Renal cortex interstitium (tissue), 11 donors: ENCODE results near the gene PTGES3L. TPM values are rescaled to one million over a fixed set of nuclear protein-coding genes. Genes with fewer than 3 reads are reported as not detected.
"Not testable (repeated sequence)": the region's sequence is repeated elsewhere in the genome, so short reads cannot be mapped to it uniquely, and the experiment has no call there.

Experiments
- DNase-seq, 11 donors: peaks; one replicate each; pipeline ENCODE4 v3.0.0-alpha.2; 2013; ENCODE audit warnings: low read depth in 9 of 11, low spot score in 4 of 11; ENCODE audit errors: extremely low read depth in 1 of 11
- polyA plus RNA-seq, 3 donors: library from polyadenylated mRNA; unstranded; fragments of 120-200 nt; gene quantifications; one replicate each; pipeline ENCODE4 v1.2.1, GENCODE V29; 2013; ENCODE audit not compliant: insufficient read length in 3 of 3

The PTGES3L gene
- polyA plus RNA-seq, 3 donors: 1.8 to 3.2 (median 3.2) TPM

DNA sequence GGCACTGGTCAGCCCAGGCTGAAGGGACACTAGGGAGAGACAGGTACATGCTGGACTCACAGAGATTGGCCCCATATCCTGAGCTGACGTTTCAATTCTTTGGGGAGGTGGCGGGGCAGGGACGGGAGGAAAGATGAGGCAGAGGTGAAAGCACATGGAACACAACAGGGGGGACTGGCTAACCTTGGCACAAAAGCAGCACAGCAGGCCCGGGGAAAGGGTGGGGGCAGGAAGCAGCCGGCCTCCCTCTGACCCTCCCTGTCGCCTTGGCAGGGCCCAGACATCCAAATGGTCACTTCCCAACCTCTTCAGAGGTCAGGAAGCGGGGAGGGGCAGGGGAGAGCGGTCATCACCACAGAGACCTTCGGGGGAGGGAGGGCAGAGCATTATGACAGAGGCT is 35.7 kb upstream of the PTGES3L start:
- DNase-seq: no peak

DNA sequence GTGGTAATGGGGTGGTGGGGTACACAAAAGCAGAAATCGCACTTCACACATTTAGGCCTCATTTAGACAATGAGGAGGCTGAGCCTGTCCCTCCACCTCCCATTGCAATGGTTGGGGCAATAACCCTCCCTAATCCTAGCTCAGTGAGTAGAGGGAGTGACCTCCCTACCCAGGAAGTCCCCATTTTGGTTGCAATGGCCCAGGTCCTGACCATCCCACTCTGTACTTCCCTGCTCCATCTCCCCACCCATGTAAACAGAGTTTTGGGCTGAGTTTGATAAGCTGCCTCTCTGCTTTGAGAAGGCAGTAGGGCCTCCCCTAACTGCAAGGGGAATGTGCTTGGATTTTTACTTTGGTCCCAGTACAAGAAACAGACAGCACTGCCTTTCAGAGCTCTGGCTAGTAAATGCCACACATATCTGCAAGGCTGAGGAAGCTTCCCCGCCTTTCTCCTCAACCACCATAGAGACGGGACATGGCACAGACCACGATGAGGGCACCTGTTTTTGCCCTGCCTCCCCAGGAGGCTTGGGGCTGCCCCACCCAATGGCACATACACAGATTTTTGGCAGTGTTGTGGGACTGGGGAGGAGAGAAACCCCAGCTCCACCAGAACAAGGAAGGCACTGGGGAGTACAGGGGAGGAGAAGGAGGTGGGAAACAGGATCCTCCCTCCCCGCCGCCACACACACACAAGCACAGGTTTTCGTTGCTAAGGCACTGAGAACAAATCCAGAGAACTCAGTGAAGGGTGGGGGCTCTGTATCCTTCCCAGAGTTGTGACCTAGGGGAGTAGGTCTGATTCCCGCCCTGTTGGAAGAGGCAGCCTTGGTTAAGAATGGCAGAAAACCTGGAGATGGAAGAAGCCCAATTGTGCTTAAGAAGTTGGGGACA is 35.0 kb upstream of the PTGES3L start:
- no peak for DNase-seq

DNA sequence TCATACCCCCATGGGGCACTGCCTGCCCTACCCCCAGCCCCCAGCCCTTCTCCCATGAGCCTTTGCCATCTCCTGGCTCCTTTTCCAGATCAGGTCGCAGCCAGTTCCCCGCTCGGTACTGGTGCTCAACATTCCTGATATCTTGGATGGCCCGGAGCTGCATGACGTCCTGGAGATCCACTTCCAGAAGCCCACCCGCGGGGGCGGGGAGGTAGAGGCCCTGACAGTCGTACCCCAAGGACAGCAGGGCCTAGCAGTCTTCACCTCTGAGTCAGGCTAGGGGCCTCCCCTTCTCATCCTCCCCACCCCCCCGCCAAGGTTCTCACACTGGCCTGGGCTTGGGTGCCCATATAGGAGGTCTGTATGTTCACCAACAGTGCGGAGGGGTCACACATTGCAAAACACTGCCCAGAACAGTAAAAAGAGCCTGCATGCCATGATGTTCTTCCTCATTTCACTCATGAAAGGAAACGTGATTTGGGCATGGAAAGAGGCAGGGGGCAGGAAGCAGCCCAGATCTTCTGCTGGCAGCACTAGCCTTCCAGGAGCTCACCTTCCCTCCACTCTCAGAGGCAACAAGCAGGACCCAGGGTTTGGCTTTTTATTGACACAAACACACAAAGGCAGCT is 34.3 kb upstream of the PTGES3L start:
- DNase-seq: no peak

DNA sequence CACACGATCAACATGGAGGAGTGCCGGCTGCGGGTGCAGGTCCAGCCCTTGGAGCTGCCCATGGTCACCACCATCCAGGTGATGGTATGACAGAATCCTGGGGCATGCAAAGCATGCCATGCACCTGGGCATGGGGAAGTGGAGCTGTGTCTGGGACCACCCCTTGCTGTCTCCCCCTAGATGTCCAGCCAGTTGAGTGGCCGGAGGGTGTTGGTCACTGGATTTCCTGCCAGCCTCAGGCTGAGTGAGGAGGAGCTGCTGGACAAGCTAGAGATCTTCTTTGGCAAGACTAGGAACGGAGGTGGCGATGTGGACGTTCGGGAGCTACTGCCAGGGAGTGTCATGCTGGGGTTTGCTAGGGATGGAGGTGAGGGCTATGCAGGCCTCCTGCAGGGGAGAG is 33.4 kb upstream of the PTGES3L start:
- DNase-seq: no peak

DNA sequence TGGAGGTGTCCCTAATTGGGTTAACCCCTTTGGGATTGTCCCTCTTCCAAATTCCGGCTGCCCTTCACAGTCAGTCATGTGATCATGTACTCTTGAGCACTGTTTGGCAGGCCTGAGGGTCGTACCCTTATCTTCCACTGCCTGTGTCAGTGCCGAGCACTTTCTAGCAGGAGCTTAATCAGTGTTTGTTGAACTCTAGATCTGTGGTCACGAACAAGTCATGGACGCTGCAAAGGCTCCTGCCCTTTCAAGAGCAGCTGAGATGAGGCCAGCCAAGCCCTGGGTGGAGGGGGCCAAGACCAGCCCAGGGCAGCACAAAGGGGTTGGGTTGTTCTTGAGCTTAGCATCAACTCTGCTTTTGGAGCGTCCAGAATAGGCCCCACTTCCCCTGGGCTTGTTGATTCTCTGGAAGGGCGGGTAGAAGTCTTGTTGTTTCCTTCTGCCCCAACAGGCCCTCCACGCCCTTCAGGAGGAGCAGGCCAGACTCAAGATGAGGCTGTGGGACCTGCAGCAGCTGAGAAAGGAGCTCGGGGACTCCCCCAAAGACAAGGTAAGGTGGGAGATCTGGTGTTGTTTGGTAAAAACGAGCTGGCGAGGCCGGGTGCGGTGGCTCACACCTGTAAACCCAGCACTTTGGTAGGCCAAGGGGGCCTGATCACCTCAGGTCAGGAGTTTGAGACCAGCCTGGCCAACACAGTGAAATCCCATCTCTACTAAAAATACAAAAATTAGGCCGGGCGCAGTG is 32.0 kb upstream of the PTGES3L start:
- no peak for DNase-seq

DNA sequence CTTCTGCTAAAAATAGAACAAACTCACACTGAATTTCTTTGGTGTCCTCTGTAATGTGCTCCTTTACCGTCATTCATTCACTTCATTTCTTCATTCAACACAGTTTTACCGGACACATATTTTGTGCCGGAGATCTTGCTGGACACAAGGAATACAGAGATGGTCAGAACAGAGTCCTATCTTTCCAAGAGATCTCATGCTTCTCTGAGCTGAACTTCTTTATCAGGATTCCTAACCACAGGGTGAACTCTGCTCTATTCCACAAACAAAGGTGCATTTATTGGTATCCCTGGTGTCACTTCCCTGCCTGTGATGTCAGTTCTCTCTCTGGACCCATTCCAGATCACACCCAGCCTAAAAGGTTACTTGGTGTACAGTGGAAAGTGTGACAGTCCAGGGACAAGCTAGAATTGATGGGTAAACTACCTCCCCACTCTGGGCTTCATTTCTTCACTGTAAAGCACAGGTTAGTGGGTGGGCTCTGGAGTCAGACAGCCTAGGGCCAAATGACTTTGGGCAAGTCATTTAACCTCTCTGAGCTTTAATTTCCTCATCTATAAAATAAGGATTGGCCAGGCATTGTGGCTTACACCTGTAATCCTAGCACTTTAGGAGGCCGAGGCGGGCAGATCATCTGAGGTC is 30.9 kb upstream of the PTGES3L start:
- DNase-seq: no peak

DNA sequence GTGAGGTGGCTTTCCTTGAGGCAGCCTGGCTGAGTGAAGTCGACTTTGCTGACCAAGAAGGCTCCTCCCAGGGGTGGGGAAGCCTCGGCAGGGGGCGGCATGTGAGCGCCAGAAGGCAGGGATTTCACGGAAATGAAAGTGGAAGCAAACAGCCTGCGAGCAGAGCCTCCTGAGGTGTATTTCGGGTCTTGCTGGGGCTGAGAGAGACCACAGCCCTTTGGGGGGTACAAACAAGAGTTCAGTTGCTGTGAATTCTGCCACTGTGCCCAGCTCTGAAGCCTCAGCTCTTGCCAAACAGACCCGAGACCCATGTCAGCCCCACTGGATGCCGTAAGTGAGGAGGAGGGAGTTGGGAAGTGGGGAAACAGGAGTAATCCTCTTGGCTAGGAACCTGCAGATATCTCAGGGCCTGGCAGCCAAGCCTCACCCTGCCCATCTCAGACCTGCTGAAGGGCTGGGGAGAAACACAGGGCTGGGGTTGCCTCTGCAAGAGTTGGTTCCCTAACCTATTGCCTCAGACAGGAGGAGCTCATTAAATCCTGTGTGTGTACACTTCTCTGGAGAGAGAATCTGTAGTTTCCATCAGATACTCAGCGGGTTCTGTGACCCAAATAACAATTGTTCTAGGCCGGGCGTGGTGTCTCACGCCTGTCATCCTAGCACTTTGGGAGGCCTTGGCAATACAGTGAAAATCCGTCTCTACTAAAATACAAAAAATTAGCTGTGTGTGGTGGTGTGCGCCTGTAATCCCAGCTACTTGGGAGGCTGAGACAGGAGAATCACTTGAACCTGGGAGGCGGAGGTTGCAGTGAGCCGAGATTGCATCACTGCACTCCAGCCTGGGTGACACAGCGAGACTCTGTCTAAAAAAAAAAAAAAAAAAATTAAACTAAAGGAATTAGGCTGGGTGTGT is 27.0 kb upstream of the PTGES3L start, which contains the start of gene IFI35:
Gene IFI35, plus strand, starts transcription at position 146 of the 913 bp plus-strand sequence. Its CDS starts 164 bp downstream, at position 310.
- DNase-seq: peak in 2 of 11 donors; percentile 62 to 70

DNA sequence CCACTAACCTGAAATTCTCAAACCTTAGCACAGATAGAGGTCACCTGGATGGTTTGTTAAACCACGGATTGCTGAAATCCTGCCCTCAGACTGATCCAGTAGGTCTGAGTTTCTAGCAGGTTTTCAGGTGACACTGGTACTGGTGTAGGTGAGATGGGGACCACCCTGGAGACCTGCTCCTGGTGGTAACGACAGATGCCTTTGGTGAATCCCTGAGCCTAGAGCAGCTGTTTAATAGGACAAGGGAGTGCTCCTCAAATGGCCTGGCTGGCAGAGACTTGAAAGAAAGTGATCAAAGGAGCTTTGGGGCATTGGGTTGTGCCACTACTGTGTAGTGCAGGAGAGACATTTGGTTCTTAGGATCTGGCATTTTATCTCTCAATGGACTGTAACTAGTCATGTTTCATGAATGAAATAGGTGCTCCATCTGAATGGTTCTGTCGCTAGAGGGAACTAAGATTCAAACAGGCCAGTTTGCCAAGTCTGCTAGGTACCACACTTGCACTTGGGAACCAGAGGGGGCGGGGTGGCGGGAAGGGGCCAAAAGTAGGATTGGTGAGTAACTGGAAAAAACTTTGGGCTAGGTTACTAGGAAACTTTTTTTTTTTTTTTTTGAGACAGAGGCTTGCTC is 23.8 kb upstream of the PTGES3L start:
- no peak for DNase-seq

DNA sequence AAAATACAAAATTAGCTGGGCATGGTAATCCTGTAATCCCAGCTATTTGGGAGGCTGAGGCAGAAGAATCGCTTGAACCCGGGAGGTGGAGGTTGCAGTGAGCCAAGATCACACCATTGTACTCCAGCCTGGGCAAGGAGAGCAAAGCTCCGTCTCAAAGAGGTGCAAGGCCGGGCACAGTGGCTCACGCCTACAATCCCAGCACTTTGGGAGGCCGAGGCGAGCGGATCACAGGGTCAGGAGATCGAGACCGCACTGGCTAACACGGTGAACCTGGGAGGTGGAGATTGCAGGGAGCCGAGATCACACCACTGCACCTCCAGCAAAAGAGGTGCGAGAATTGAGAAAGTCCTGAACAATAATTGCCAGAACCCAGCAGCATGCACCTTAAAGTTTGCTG is 21.0 kb upstream of the PTGES3L start:
- DNase-seq: not testable (repeated sequence)

DNA sequence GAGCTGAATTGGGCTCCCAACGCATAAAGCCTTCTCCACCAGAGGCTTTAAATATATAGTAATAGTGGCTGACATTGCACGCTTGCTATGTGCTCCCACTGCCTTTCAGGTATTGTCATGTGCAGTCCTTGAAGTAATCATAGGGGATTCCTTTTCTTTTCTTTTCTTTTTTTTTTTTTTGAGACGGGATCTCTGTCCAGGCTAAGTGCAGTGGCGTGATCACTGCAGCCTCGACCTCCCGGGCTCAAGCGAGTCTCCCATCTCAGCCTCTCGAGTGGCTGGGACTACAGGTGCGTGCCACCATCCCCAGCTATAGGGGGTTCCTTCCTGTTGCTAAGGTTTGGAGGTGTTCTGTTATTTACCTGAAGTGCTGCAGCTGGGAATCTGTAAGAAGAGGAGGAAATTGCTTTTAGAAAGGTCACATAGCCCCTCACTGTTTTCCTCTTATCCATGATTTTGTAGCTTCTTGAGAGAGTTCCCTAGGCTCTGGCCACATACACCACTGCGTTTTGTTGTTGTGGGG is 19.2 kb upstream of the PTGES3L start:
- no peak for DNase-seq

DNA sequence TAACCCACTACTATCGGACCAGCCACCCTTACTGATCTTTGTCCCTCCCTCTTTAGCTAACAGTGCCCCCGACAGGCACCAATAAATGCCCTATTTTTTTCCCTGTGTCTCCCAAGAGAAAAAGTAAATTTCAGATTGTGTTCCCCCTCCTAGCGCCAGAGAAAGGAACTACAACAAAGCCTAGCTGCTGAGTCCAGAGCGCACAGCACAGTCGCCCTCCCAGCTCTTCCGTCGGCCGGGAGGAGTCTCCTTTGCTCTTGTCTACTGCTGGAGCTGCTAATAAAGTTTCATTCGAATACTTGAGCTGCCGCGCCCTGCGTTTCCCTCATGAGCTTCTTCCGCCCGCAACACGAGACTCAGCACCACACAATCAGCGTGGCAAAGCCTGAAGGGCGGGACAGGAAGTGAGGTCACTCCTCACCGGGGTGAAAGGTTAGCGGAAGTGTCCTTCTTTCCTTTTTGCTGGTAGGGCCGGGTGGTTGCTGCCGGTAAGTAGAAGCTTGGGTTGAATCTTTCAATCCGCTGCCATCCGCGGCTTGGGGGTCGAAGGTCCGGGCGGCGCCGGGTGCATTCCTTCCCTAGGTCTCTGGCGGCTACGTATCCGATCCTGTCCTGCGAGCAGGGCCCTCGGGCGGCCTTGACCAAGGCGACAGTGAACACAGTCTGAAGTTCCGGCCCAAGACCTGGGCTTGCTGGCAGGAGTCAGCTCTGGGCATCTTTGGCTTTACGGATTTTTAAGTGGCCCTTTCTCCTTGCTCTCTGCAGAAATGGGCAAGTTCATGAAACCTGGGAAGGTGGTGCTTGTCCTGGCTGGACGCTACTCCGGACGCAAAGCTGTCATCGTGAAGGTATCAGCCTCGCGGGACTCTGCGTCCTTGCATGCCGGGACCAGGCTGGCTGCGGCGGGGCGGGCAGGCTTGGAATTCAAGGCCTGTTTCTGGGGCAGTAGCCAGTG is 18.4 kb upstream of the PTGES3L start, which contains the start of gene RPL27:
Gene RPL27, plus strand, starts transcription at position 436 of the 955 bp plus-strand sequence. Its CDS starts 332 bp downstream, at position 768.
- peak; percentile 99 to 100 (median 100) for DNase-seq

DNA sequence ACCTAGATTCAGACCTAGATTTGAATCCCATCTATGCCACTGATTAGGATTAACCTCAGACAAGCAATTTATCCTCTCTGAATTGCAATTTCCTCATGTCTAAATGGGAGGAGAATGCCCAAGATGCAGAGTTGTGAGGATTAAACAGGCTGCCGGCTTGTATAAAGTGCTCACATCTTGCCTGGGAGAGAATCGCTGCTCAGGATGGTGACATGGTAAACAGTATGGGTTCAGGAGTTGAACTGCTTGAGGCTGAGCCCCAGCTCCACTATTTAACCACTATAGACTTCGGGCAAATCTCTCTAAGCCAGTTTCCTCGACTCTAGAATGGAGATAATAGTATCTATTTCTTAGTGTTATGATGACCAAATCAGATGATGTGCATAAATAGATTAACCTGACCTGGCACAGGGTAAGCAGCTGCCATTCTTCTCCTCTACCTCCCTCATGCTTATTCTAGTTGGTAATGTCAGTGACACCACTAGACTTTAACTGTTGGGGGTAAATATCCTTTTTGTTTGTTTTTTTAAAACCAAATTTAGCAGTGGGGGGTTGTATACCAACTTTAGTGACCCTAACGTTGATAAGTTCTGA is 17.6 kb upstream of the PTGES3L start:
- no peak for DNase-seq

DNA sequence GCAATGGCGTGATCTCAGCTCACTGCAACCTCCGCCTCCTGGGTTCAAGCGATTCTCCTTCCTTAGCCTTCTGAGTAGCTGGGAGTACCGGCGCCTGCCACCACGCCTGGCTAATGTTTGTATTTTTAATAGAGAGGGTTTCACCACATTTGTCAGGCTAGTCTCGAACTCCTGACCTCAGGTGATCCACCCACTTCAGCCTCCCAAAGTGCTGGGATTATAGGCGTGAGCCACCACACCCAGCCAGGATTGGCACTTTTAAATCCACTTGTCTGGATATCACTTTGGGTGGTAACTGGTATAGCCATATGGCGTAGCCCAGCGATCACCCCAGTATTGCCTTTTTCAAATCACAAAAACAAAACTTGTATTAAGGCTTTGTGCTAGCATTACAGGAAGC is 14.0 kb upstream of the PTGES3L start:
- not testable (repeated sequence) for DNase-seq

DNA sequence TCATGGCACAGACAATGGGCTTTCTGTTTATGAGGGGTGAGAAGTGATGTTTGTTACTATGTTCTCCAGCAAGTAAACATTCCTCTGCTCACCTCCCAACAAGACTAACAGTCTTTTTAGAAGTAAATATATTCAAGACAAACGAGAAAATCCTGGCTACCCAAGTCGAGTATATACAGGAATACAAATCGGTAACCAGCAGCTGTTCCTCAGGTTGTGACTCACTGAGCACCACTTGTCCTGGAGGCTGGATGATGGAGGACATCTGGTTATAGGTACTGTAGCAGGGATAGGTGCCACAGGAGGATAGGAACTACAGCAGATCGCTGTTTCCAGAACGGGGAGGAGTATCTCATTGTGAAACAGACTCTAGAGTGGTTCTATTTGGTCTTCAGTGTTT is 13.0 kb upstream of the PTGES3L start:
- DNase-seq: no peak

DNA sequence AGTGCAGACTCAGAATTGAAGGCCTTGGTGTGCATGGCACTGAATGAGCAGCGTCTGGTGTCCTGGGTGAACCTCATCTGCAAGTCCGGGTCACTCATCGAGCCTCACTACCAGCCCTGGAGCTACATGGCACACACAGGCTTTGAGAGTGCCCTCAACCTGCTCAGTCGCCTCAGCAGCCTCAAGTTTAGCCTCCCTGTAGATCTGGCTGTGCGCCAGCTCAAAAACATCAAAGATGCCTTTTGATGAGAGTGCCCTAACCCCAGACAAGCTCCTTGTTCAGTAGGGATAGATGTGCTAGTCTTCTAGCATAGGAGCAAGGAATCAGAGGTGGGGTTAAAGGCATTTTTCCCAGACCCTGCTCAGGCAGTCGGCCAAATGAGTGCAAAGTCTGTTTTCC is 11.6 kb upstream of the PTGES3L start:
- no peak for DNase-seq
